Pons (tissue), 1 donor: ENCODE measurements around the gene CATSPERB.
"Not testable (repeated sequence)": the region's sequence is repeated elsewhere in the genome, so short reads cannot be mapped to it uniquely, and the experiment has no call there.

Experiments used
- DNase-seq: peaks from one replicate; pipeline ENCODE4 v3.0.0-alpha.2; 2016; ENCODE audit warnings: low spot score

Gene CATSPERB

DNA sequence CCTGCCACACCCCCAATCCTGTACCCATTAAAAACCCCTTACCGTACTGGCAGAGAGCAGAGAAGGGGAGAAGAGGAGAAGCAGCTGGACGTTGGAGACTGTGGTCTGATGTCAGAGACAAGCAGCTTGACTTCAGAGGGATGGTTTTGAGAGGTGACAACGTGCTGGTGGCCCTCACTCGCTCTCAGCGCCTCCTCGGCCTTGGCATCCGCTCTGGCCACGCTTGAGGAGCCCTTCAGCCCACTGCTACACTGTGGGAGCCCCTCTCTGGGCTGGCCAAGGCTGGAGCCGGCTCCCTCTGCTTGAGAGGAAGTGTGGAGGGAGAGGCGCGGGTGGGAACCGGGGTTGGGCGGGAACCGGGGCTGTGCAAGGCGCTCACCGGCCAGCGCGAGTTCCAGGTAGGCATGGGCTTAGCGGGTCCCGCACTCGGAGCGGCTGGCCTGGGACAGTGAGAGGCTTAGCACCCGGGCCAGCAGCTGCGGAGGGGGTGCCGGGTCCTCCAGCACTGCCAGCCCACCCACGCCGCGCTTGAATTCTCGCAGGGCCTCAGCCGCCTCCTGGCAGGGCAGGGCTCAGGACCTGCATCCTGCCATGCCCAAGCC is 154.2 kb downstream of the CATSPERB start:
- no peak for DNase-seq

- DNase-seq = no peak
Measured at GRCh38 chr14:91575469-91576208, 156.2 kb downstream of the CATSPERB start.

DNA sequence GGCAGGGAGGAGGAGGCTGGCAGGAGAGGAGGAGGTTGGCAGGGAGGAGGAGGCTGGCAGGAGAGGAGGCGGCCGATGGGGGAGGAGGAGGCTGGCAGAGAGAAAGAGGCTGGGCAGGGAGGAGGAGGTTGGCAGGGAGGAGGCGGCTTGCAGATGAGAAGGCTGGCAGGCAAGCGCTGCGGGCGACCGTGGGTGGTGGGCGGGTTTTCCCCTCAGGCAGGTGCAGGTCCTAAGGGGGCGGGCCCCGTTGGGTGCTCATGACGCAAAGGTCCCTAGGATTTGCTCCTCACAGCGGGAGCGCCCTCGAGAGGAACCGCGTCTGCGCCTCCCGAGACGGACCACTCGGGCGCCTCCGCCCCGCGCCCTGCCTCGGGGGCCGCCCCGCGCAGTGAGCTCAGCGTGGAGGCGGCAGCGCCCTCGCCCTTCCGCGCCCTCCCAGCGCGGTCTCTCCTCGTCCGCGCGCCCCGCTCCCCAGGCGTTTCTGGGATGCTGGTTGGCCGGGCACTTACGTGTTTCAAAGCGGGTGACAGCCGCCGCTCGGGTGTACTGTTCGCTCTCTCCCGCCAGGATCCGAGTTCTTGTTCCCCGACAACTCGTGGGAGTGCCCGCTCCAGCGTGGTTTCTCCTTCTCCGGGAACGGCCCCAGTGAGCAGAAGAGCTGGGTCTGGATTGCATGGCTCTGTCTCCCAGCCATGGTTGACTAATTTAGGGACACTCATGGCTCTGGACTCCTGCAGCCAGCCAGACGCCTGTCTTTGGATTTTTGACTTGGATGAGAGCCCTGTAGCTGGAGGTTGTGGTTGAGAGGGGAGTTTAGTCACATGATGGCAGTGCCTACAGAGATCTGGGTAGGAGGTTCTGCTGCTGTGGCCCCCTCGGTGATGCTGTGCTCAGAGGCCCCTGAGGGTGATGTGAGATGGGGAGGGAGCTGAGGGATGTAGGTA is 157.7 kb downstream of the CATSPERB start:
- DNase-seq = no peak

- DNase-seq = no peak
Measured at GRCh38 chr14:91573528-91573893, 158.4 kb downstream of the CATSPERB start.

DNA sequence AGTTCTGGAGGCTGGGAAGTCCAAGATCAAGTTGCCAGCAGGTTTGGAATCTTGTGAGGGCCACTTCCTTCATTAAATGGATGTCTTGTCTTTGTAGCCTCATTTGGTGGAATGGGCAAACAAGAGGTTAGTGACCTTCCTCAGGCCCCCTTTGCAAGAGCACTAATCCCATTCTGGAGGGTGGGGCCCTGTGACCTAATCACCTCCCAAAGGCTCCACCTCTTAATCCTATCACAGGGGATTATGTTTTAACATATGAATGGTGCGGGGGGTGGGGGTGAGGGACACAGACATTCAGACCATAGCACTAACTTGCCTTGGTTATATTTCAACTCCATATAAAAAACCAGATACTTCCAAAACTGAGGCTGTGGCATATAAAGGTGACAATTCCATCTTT is 161.9 kb downstream of the CATSPERB start:
- no peak for DNase-seq

- no peak for DNase-seq
Measured at GRCh38 chr14:91569301-91569700, 162.6 kb downstream of the CATSPERB start.

GRCh38 chr14:91568626-91569025 is 163.3 kb downstream of the CATSPERB start:
- no peak for DNase-seq

GRCh38 chr14:91567827-91568226 is 164.1 kb downstream of the CATSPERB start:
- DNase-seq = not testable (repeated sequence)

- DNase-seq = no peak
Measured at GRCh38 chr14:91555531-91555930, 176.4 kb downstream of the CATSPERB start.

DNA sequence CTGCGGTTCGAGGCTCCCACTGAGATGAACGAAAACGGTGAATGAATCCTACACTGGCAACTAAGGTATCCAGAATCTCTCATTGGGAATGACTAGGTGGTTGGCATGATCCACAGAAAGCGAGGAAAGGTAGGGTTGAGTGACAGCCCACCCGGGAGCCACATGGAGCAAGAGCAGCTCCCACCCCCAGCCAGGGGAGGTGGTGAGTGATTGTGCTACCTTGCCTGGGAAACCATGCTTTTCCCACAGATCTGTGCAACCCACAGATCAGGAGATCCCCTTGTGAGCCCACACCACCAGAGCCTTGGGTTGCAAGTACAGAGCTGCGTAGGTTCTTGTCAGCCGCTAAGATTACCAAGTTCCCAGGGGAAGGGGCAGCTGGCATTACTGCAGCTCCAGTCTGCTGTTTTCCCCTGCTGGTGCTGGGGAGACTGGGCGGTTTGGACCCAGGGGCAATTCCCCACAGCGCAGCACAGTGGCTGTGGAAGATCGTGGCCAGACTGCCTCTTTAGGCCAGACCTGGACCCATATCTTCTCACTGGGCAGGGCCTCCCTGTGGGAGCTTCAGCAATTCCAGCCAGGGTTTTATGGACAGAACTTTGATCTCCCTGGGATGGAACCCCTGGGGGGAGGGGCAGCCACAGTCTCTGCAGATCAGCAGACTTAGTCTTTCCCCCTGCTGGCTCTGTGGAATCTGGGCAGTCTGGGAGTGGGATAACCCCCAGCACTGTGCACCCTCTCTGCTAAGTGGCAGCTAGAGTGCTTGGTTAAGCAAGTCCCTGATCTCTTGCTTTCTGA is 177.2 kb downstream of the CATSPERB start:
- DNase-seq = no peak

DNA sequence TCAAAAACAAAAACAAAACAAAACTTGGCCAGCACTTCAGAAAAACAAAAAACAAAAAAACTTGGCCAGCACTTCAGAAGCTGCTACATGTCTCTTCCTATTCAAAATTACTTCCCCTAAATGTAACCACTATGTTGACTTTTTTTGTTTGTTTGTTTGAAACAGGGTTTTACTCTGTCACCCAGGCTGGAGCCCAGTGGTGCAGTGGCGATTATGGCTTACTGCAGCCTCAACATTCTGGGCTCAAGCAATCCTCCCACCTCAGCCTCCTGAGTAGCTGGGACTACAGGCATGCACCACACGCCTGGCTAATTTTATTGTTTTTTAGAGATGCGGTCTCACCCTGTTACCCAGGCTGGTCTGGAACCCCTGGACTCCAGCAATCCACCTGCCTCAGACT is 183.8 kb downstream of the CATSPERB start:
- no peak for DNase-seq

- no peak for DNase-seq
Measured at GRCh38 chr14:91545946-91546716, 185.8 kb downstream of the CATSPERB start.

- no peak for DNase-seq
Measured at GRCh38 chr14:91545204-91545603, 186.7 kb downstream of the CATSPERB start.

- DNase-seq = no peak
Measured at GRCh38 chr14:91536327-91536726, 195.6 kb downstream of the CATSPERB start.

GRCh38 chr14:91534059-91534458 is 197.8 kb downstream of the CATSPERB start:
- not testable (repeated sequence) for DNase-seq

DNA sequence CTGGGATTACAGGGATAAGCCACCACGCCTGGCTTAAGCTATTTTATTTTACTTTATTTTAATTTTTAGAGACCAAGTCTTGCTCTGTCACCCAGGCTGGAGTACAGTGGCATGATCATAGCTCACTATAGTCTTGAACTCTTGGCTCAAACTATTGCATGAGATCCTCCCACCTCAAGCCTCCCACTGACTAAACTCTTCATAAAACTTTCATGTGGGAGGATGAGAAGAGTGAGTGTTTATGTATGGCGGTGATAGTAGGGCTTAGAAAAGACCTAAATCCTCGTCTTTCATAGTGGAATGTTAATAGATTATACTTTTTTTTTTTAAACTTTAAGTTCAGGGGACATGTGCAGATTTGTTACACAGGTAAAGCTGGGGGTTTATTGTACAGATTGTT is 198.3 kb downstream of the CATSPERB start:
- no peak for DNase-seq
